Measurements from ENCODE around the gene FRY.

FRY gene

GRCh38 chr13:32079587-32079986 is 48.0 kb downstream of the FRY start:
- no peak for DNase-seq (ENCODE audit: low read depth in 3 of 3, low spot score in 1 of 3)

DNA sequence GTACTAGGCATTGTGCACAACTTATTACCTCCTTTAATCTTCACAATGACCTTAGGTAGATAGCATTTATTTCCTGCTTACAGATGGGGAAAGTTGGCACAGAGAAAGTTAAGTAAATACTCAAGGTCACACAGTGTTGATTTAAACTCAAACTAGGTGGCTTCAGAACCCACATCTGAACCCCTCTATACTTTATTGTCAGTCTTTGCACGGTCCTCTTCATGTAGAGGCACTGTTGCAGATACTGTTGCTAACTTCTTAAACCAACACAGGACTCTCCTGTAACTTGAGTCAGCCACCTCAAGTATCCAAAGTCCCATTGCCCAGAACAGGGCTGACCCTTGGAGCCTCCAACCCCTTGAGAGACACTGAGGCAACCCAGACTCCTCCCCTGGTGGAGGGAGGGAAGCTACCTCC is 48.8 kb downstream of the FRY start:
- no peak for DNase-seq (ENCODE audit: low read depth in 3 of 3, low spot score in 1 of 3)

GRCh38 chr13:32081591-32081990 is 50.0 kb downstream of the FRY start:
- DNase-seq (ENCODE audit: low read depth in 3 of 3, low spot score in 1 of 3) = no peak

DNA sequence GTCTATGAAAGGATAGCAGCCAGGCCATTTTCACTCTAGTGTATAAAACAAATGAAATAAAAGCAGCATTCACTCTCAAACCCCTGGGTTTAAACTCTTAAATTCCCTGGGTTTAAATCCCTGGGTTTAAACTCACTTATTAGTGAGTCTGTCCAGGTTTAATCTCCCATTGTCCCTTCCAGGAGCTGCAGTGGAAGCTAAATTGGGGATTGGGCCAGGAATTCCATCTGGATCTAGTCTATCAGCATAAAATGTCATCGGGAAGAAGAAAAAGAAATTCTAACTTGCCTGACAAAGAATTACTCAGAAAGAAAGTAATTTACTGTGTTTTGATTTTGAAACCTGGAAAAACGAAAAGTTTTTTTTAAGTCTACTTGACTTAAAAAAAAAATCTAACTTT is 54.8 kb downstream of the FRY start:
- DNase-seq (ENCODE audit: low read depth in 3 of 3, low spot score in 1 of 3) = no peak

DNA sequence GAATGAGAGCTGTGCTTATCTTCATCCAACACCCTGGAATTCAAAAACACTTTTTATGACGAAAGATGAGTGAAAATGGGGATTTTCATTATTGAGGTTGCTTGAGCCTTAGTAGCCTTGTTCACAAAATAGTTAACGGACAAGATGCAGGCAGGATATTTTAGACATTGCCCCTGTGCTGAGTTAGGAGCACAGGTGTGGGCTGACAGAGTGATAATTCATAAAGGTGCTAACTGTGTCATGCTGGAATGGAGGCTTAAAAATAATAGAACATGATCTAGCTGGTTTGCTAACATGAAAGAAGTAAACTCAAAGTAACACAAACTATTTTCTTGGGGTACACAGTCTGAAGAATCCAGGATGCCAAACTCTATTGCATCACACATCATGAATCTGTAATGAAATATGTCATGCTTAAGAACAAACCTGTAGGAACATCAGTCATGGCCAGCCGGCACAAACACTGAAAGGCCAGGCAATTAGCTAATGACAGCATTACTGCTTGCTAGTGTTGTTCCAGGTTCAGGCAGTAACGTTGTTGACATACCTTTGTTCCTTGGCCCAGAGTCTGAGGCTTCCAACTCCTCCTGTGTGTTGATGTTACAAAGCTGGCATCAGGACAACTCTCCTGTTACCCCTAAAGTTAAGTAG is 55.3 kb downstream of the FRY start:
- DNase-seq (ENCODE audit: low read depth in 3 of 3, low spot score in 1 of 3) = no peak

- DNase-seq (ENCODE audit: low read depth in 3 of 3, low spot score in 1 of 3) = no peak
Measured at GRCh38 chr13:32087955-32088747, 56.6 kb downstream of the FRY start.

- DNase-seq (ENCODE audit: low read depth in 3 of 3, low spot score in 1 of 3) = no peak
Measured at GRCh38 chr13:32092496-32092895, 60.9 kb downstream of the FRY start.

- no peak for DNase-seq (ENCODE audit: low read depth in 3 of 3, low spot score in 1 of 3)
Measured at GRCh38 chr13:32093006-32093405, 61.4 kb downstream of the FRY start.

- DNase-seq (ENCODE audit: low read depth in 3 of 3, low spot score in 1 of 3) = no peak
Measured at GRCh38 chr13:32098272-32098671, 66.7 kb downstream of the FRY start.

GRCh38 chr13:32105653-32106313 is 74.2 kb downstream of the FRY start:
- DNase-seq (ENCODE audit: low read depth in 3 of 3, low spot score in 1 of 3) = no peak

GRCh38 chr13:32107474-32107873 is 75.9 kb downstream of the FRY start:
- no peak for DNase-seq (ENCODE audit: low read depth in 3 of 3, low spot score in 1 of 3)

- DNase-seq (ENCODE audit: low read depth in 3 of 3, low spot score in 1 of 3) = no peak
Measured at GRCh38 chr13:32107973-32108372, 76.4 kb downstream of the FRY start.

DNA sequence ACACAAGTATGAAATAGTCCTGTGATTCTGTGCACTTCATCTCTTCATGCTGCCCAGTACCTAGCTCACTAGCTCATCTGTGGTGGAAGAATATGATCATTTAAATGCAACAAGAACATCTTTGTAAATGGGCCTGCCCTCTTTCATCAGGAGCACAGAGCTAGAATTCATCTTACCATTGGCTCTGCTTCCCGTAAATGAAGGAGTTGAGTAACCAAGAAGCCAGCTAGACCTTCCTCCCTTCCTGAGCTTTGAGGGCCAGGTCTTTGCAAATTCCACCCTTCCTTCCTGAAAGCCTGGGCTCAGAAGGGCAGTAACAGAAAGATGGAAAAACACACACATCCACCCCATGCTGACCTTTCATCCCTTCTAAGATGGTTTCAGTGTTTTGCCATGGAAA is 82.0 kb downstream of the FRY start:
- no peak for DNase-seq (ENCODE audit: low read depth in 3 of 3, low spot score in 1 of 3)

GRCh38 chr13:32114284-32114950 is 82.8 kb downstream of the FRY start:
- DNase-seq (ENCODE audit: low read depth in 3 of 3, low spot score in 1 of 3) = no peak

- DNase-seq (ENCODE audit: low read depth in 3 of 3, low spot score in 1 of 3) = no peak
Measured at GRCh38 chr13:32115066-32115465, 83.5 kb downstream of the FRY start.

GRCh38 chr13:32116210-32116609 is 84.6 kb downstream of the FRY start:
- no peak for DNase-seq (ENCODE audit: low read depth in 3 of 3, low spot score in 1 of 3)

GRCh38 chr13:32117001-32117400 is 85.4 kb downstream of the FRY start:
- DNase-seq (ENCODE audit: low read depth in 3 of 3, low spot score in 1 of 3) = no peak

DNA sequence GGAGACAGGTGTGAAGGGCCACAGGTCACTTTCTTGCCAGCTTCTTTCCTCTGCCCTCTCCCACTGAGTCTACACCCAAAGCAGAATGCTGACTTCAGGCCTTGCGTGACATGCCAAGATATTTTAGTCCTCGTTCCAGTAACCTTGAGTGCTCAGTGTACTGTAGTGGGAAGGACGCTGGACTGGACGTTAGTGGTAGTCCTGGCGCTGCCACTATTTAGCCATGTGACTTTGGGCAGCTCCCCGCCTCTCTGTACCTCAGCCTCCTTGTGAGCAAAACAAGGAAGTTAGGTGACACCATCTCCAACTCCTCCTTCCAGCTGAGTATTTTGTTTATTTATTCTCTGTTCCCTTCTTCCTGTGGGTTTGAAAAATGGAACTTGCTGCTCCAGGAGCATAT is 86.1 kb downstream of the FRY start:
- no peak for DNase-seq (ENCODE audit: low read depth in 3 of 3, low spot score in 1 of 3)

DNA sequence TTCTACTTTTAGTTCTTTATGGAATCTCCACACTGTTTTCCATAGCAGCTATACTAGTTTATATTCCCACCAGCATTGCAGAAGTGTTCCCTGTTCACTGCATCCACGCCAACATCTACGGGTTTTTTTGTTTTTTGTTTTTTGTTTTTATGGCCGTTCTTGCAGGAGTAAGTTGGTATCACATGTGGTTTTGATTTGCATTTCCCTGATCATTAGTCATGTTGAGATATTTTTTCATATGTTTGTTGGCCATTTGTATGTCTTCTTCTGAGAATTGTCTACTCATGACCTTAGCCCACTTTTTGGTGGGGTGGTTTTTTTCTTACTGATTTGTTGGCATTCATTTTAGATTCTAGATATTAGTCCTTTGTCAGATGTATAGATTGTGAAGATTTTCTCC is 89.7 kb downstream of the FRY start:
- no peak for DNase-seq (ENCODE audit: low read depth in 3 of 3, low spot score in 1 of 3)

GRCh38 chr13:32124743-32125142 is 93.2 kb downstream of the FRY start:
- no peak for DNase-seq (ENCODE audit: low read depth in 3 of 3, low spot score in 1 of 3)

- DNase-seq (ENCODE audit: low read depth in 3 of 3, low spot score in 1 of 3) = no peak
Measured at GRCh38 chr13:32125221-32125689, 93.7 kb downstream of the FRY start.

DNA sequence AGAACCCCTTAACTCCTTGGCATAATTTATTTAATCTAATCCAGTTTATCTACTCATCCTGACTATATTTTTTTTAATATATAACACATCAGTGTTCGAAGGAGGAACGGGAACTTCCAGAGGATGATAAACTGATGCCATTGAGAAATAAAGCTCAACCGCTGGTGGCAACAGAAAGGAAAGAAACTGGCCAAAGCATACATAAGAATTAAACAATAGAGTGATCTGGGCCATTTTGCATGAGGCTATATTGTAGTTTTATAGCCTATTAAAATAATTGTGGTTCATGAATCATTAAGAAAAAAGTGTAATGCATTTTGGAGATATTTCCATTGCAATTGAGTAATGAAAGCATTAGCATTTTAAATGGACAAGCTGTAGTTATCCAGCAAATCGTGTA is 94.2 kb downstream of the FRY start:
- no peak for DNase-seq (ENCODE audit: low read depth in 3 of 3, low spot score in 1 of 3)
